ENCODE measurements around the gene TRPM1.

TRPM1 gene

DNA sequence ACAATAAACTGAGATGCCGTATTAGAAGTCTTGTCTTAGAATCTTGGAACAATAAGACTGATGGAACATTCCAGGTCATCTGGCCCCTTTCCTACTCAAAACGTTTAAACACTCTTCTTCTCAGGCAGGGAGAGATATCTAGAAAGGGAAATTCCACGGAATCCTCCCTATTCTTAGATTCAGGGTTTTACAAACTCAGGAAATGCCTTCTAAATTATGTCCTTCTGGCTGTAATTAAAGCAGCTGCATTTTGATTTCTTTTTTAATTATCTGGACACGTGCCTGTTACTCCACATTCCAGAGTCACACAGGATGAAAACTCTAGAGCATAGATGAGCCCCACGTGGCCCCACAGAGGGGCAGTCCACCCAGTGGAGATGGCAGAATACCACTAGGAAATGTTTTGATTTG lies 68.6 kb downstream of the TRPM1 start:
- in situ Hi-C loops (cut with HindIII; ENCODE audit: low pct_unique_long_range_greater_than_20kb, low sequenced_read_pairs) = no loop called here
- DNase-seq (ENCODE audit: low read depth in 1 of 2, low spot score in 1 of 2) = no peak

DNA sequence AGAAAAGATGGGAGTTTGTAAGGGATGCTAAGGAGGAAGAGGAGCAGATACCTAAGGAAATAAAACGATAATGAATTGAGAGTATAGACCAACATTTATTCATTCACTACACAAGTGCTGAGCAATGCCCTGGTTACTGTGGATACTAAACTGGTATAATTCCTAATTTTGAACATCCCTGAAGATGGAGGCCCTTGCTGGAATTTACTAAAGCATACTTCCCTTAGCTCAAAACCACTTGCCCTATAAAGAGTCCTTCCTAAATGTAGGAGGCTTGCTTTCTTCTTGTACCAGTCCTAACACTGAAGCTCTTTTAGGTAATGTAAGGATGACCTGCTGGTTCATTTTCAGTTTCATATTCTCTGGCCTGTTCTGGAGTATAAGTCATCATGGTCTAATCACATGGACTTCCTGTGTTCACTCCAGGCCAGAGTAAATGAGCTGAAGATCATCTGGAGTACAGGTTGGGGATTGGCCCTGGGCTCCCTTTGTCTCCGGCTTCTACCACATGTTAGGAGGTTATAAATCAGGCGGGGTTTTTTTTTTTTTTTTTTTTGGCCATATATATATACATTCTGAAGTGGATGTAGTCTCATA lies 70.0 kb downstream of the TRPM1 start:
- in situ Hi-C loops (cut with HindIII; ENCODE audit: low pct_unique_long_range_greater_than_20kb, low sequenced_read_pairs) = no loop called here
- no peak for DNase-seq (ENCODE audit: low read depth in 1 of 2, low spot score in 1 of 2)
- TF ChIP-seq JUND (IDR thresholded peaks at IDR 0.05; ENCODE audit: low read depth) = no peak

More for the DNA sequence above, 68.6 kb downstream of the TRPM1 start:
- no peak for TF ChIP-seq JUND (IDR thresholded peaks at IDR 0.05; ENCODE audit: low read depth)

DNA sequence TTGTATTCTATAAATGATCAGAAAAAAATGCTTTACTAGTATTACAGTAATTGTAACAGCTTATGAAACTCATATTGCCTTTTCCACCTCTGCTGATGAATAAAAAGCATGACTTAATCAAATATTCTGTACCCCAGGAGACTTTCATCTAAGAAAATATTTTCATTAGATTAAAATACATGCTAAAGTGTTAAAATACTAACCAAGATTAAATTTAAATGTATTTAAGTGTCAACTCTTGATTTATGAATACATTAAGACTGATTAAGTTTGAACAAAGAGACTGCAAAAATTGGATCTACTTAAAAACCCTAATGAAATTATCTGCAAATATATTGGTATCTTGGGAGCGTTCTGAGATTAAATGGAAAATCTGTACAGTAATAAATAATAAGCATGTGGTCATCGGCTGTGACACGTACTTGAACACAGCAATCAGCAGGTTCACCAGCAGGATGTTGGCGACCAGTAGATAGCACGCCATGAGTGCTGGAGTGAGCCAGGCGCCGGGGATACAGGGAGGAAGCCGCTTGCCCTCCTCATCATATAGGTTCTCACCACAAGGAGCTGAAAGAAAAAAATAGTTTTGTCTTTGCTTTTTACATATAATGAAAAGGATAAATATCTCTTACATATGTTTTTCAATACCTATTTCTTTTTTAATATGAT lies 73.5 kb downstream of the TRPM1 start:
- in situ Hi-C loops (cut with HindIII; ENCODE audit: low pct_unique_long_range_greater_than_20kb, low sequenced_read_pairs) = no loop called here
- no peak for DNase-seq (ENCODE audit: low read depth in 1 of 2, low spot score in 1 of 2)
- no peak for TF ChIP-seq JUND (IDR thresholded peaks at IDR 0.05; ENCODE audit: low read depth)

DNA sequence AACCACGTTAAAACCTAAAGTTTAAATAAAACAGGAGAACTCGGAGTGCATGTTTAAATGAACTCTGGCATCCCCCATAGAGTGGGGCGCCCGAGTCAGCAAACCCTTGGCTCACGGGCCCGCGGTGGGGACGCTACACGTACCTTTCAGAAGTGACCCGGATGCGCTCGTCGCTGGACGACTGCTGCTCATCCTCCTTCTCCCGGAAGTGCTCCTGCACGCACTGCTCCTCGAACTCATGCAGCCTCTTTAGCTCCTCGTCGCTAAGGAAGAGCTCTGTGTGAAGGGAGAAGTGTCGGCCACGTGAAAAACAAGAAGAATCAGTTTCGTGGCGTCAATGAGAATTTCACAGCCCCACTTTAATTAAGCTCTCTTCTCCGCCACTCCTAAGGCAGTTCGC lies 75.5 kb downstream of the TRPM1 start:
- in situ Hi-C loops (cut with HindIII; ENCODE audit: low pct_unique_long_range_greater_than_20kb, low sequenced_read_pairs) = no loop called here
- DNase-seq (ENCODE audit: low read depth in 1 of 2, low spot score in 1 of 2) = no peak
- no peak for TF ChIP-seq JUND (IDR thresholded peaks at IDR 0.05; ENCODE audit: low read depth)

DNA sequence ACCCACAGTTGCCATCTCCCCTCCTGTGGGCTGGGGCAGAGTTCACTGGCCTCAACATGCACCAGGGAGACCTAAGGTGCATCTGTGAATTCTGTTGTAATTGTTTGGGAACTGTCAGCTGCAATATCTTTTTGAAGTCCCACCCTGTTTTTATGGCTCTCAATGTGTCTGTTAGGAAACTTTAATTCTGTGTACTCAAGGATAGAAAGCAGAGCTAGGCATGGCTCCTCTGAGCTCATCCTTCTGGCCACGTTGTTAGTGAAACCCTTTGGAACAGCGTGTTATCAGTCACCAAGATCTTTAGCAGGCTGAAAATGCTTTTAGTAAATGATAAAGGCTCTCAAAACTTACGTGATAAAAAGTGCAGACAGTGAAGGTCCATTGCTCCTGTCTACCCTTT lies 76.5 kb downstream of the TRPM1 start:
- TF ChIP-seq JUND (IDR thresholded peaks at IDR 0.05; ENCODE audit: low read depth) = no peak
- in situ Hi-C loops (cut with HindIII; ENCODE audit: low pct_unique_long_range_greater_than_20kb, low sequenced_read_pairs) = no loop called here
- DNase-seq (ENCODE audit: low read depth in 1 of 2, low spot score in 1 of 2) = no peak

DNA sequence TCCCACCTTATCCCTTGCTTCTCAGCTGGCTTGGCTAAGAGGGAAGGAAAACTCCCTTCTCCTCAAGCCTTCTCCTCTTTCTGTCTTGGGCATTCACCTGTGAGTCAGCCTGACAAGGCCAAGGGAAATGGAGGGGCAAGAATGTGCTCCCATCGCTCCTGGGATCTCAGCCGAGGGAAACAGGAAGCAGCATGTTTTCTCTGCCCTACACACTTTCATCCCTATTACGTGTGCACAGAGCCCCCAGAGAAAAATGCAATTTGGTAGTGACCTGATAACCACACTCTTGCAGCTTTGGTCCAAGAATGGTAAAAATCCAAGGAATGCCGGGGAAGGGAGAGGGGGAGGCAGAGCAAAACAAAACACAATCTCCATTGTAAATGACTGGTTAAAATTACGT lies 77.2 kb downstream of the TRPM1 start:
- TF ChIP-seq JUND (IDR thresholded peaks at IDR 0.05; ENCODE audit: low read depth) = no peak
- in situ Hi-C loops (cut with HindIII; ENCODE audit: low pct_unique_long_range_greater_than_20kb, low sequenced_read_pairs) = no loop called here
- DNase-seq (ENCODE audit: low read depth in 1 of 2, low spot score in 1 of 2) = no peak

DNA sequence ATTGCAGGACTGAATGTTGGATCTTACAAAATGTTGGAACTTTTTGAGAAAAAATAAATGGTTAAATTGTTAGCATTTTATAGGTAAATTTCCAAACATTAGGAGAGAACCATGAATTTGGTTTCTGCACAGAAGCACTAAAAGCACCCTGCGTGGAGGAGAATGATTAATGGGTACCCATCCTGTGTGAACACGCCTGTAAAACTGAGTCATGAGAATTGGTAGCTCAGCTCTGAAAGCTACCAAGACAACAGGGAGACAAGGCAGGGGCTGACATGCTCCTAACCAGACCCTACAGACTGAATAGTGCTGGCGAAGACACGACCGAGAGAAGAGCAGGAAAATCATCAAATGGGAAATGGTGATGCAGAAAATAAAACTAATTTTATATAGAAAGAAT lies 77.7 kb downstream of the TRPM1 start:
- in situ Hi-C loops (cut with HindIII; ENCODE audit: low pct_unique_long_range_greater_than_20kb, low sequenced_read_pairs) = no loop called here
- no peak for TF ChIP-seq JUND (IDR thresholded peaks at IDR 0.05; ENCODE audit: low read depth)
- no peak for DNase-seq (ENCODE audit: low read depth in 1 of 2, low spot score in 1 of 2)

DNA sequence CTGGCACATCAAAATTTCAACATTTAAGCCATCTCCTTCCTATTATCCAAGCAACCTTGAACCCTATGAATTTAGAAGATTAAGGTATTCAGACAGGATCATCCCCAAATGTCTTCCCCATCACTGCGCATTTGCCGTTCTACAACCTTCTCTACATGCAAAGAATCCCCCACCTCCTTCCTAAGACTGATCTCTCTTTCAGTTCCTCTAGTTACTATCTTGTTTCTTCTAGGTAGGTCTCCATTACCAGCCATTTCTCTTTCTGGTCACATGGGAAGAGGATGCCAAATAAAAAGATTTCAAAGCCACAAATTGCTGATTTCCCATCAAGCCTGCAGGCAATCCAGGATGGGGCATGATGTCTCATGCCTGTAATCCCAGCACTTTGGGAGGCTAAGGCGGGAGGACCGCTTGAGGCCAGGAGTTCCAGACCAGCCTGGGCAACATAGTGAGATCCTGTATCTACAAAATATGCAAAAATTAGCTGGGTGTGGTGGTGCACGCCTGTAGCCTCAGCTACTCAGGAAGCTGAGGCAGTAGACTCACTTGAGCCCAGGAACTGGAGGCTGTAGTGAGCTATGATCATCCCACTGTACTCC lies 80.4 kb downstream of the TRPM1 start:
- in situ Hi-C loops (cut with HindIII; ENCODE audit: low pct_unique_long_range_greater_than_20kb, low sequenced_read_pairs) = no loop called here
- no peak for DNase-seq (ENCODE audit: low read depth in 1 of 2, low spot score in 1 of 2)

DNA sequence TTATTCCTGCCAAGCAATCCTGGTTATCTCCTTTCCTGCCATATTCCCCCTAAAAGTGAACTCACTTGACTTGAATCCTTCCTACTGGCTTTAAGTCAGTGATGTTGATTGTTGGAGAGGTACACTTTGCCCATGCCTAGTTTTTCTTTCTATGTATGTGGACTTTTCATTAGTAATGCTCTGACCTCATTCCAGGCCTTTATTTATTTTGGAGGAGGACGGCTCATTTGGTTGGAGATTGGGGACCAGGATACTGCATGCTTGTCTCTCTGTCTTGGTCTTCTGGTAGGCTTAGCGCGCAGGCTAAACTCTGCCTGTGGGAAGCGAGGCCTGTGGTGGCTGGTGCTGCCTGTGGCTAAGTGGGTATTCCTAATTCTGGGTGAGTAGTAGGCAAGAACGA lies 81.0 kb downstream of the TRPM1 start:
- in situ Hi-C loops (cut with HindIII; ENCODE audit: low pct_unique_long_range_greater_than_20kb, low sequenced_read_pairs) = no loop called here
- no peak for DNase-seq (ENCODE audit: low read depth in 1 of 2, low spot score in 1 of 2)
- TF ChIP-seq JUND (IDR thresholded peaks at IDR 0.05; ENCODE audit: low read depth) = no peak

More for the DNA sequence above, 80.4 kb downstream of the TRPM1 start:
- TF ChIP-seq JUND (IDR thresholded peaks at IDR 0.05; ENCODE audit: low read depth) = no peak

DNA sequence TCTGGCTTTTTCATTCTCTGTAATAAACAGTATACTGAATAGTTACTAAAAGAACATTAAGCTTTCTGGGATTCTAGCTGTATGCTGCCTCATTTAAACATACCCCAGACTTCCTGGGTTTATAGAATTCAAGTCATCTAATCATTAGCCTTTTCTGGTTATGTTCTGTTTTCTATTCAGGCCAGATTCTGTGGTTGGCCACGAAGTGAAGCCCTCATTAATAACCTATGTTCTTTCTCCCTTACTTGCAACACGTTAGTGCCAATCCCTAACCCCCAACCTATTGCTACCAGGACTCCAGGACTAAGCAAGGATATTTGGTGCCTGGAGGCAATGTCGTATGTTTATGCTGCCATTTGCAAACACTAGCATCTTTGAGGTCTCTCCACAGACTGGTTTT lies 81.5 kb downstream of the TRPM1 start:
- no peak for DNase-seq (ENCODE audit: low read depth in 1 of 2, low spot score in 1 of 2)
- TF ChIP-seq JUND (IDR thresholded peaks at IDR 0.05; ENCODE audit: low read depth) = no peak
- in situ Hi-C loops (cut with HindIII; ENCODE audit: low pct_unique_long_range_greater_than_20kb, low sequenced_read_pairs) = no loop called here

DNA sequence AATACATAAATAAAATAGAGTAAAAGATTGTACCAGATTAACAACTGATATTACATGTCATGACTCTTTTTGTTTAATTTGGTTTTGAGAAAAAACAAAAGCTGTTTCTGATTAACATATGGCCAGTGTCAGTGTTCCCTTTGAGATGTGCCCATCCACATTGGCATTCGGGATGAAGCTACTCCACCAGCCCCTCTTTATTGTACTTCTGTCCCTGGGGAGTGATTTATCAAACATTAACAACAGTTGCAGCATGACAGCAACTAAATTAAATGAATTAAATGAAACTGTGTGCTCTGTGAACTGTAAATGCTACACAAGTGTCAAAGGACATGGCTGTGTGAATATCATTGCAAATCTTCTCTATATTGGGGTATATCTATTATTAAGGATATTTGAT lies 84.2 kb downstream of the TRPM1 start:
- in situ Hi-C loops (cut with HindIII; ENCODE audit: low pct_unique_long_range_greater_than_20kb, low sequenced_read_pairs) = no loop called here
- no peak for TF ChIP-seq JUND (IDR thresholded peaks at IDR 0.05; ENCODE audit: low read depth)
- no peak for DNase-seq (ENCODE audit: low read depth in 1 of 2, low spot score in 1 of 2)

DNA sequence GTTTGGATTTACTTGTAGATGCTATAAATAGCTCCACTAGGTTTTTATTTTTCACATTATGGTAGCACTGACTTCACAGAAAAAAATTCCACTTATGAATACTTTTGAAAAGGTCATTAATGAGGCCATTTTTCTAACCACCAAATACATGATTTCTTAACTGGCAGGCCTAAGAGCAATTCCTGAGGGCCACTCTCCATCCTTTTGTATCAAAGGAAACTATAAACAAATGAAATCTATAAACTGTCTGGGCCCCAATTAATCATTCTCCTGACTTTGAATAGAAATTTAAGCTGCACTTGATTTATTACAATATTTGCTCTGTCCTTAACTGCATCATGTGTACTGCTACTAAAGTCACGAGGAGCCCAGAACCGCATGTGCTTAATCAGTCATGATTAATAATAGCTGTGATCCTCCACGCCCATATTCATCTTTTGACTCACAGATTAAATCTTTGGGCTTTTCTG lies 85.0 kb downstream of the TRPM1 start:
- DNase-seq (ENCODE audit: low read depth in 1 of 2, low spot score in 1 of 2) = no peak
- in situ Hi-C loops (cut with HindIII; ENCODE audit: low pct_unique_long_range_greater_than_20kb, low sequenced_read_pairs) = no loop called here
- TF ChIP-seq JUND (IDR thresholded peaks at IDR 0.05; ENCODE audit: low read depth) = no peak

DNA sequence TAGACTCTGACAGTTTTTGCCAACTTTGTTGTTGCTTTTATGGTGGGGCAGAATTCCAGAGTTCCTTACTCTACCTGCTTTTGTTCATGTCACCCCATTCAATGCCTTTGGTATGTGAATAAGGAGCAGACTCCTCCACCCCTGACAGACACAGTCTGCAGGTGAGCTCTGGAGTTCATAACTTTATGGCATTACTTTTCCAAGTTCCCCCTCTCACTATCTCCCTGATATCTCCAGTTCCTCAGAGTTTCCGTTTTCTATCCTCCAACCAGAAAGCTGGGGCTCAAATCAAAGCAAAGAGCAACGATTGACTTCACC lies 87.0 kb downstream of the TRPM1 start:
- DNase-seq (ENCODE audit: low read depth in 1 of 2, low spot score in 1 of 2) = no peak
- TF ChIP-seq JUND (IDR thresholded peaks at IDR 0.05; ENCODE audit: low read depth) = no peak
- in situ Hi-C loops (cut with HindIII; ENCODE audit: low pct_unique_long_range_greater_than_20kb, low sequenced_read_pairs) = no loop called here

Data from T47D (cell line).